ENCODE data around the gene CHKA. TPM values are rescaled to one million over a fixed set of nuclear protein-coding genes. Genes with fewer than 3 reads are reported as not detected.
A peak's percentile ranks its signal among the peaks of the same experiment; 100 is the strongest.

CHKA gene
- total and polyA plus RNA-seq, 2 experiments from 2014 or later, result 3.6 to 4.2 TPM

- TF ChIP-seq EZH2 (IDR thresholded peaks at IDR 0.05; ENCODE audit: insufficient read depth, poor library complexity, severe bottlenecking), result no peak
- TF ChIP-seq EZH2phosphoT487 (IDR thresholded peaks at IDR 0.05; ENCODE audit: insufficient read depth, low read depth), result no peak
- in situ Hi-C loops (cut with MboI), result no loop called here
- H3K36me3 ChIP-seq (ENCODE audit: low read depth), result no peaks in the 10 kb centered on the region
- peak within 1 kb of the TSS; percentile 80 for H3K4me3 ChIP-seq
- no peaks in the 10 kb centered on the region for H3K9me3 ChIP-seq (ENCODE audit: low read depth)
- H3F3A ChIP-seq (ENCODE audit: insufficient read depth), result peaks cover 19% of the 10 kb centered on the region
- H3K4me1 ChIP-seq (ENCODE audit: insufficient read depth), result peaks cover 48% of the 10 kb centered on the region
- peak within 1 kb of the TSS; percentile 93 for H3K4me2 ChIP-seq (ENCODE audit: unreplicated experiment)
- no peaks in the 10 kb centered on the region for H4K20me1 ChIP-seq (ENCODE audit: insufficient read depth)
- H3K9ac ChIP-seq, result peak within 1 kb of the TSS; percentile 96
- no peaks in the 10 kb centered on the region for H3K27me3 ChIP-seq (replicated peaks; ENCODE audit: insufficient read depth)
- H3K79me2 ChIP-seq (ENCODE audit: insufficient read depth), result peaks cover 28% of the 10 kb centered on the region
- WGBS, 2 experiments (ENCODE audit: low coverage in 1 of 2, low lambda C conversion rate in 2 of 2, missing lambda C conversion rate in 2 of 2), result 1 to 2% methylated on average over 29 to 30 of the region's 33 CpGs
- peak within 1 kb of the TSS; percentile 99 for H3K27ac ChIP-seq
- peak; percentile 95 for DNase-seq
- H2AFZ ChIP-seq, result no peak within 1 kb of the TSS; the same call in 1 of the 2 replicates
- no peaks in the 10 kb centered on the region for H3K9me2 ChIP-seq (ENCODE audit: insufficient read depth)
These were observed 110.8 kb downstream of the CHKA start, which contains the start of gene ALDH3B1 for GRCh38 chr11:68010090-68011041. Gene ALDH3B1 (plus strand): TSS chr11:68010327. CDS start chr11:68015298, 4,971 bp downstream.

DNA sequence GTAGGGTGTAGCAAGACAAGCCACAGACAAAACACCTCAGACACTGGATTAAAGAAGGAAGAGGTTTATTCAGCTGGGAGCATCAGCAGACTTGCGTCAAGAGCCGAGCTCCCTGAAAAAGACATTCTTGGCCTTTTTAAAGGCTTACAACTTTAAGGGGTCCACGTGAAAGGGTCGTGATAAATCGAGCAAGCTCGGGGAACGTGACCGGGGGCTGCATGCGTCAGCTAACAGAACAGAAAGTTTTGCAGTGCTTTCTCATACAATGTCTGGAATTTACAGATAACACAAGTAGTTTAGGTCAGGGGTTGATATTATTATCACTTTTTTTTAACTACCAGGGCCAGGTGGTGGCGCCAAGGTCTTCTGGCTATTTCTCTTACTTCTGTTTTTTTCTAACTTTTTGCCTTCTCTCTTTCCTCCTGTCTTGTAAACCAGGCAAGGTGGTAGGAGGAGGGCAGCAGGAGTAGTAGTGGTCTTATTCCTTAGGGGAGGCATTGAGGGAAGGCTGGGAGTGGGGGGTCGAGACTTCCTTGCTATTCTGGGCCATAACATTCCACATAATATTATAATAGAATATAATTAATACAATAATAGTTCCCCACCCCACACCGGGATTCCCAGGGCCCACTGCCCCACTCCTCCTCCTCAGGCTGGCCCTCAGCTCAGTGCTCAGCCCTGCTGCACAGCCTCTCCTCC is 111.6 kb downstream of the CHKA start:
- Histone ChIP-seq H3F3A (ENCODE audit: insufficient read depth) (peaks cover 19% of the 10 kb centered on the region), H4K20me1 (ENCODE audit: insufficient read depth) (no peaks in the 10 kb centered on the region), H3K9ac (peak overlapping the region; percentile 96), H3K79me2 (ENCODE audit: insufficient read depth) (peaks cover 28% of the 10 kb centered on the region), H3K4me2 (ENCODE audit: unreplicated experiment) (peak overlapping the region; percentile 93), H3K36me3 (ENCODE audit: low read depth) (no peaks in the 10 kb centered on the region), H3K9me3 (ENCODE audit: low read depth) (no peaks in the 10 kb centered on the region), H3K27ac (peak overlapping the region; percentile 99), H2AFZ (no peak overlapping the region), H3K27me3 (replicated peaks; ENCODE audit: insufficient read depth) (no peaks in the 10 kb centered on the region), H3K4me1 (ENCODE audit: insufficient read depth) (peaks cover 44% of the 10 kb centered on the region), H3K4me3 (peak overlapping the region; percentile 80), H3K9me2 (ENCODE audit: insufficient read depth) (no peaks in the 10 kb centered on the region)
- WGBS, 2 experiments (ENCODE audit: low coverage in 1 of 2, low lambda C conversion rate in 2 of 2, missing lambda C conversion rate in 2 of 2), result 60 to 62% methylated on average over 12 of the region's 12 CpGs
- in situ Hi-C loops (cut with MboI), result no loop called here
- peak; percentile 56 for DNase-seq
- TF ChIP-seq EZH2phosphoT487 (IDR thresholded peaks at IDR 0.05; ENCODE audit: insufficient read depth, low read depth), result no peak
- no peak for TF ChIP-seq EZH2 (IDR thresholded peaks at IDR 0.05; ENCODE audit: insufficient read depth, poor library complexity, severe bottlenecking)

- H3K4me2 ChIP-seq (ENCODE audit: unreplicated experiment), result no peak overlapping the region
- WGBS, 2 experiments (ENCODE audit: low coverage in 1 of 2, low lambda C conversion rate in 2 of 2, missing lambda C conversion rate in 2 of 2), result 84 to 88% methylated on average over 24 to 27 of the region's 27 CpGs
- no peaks in the 10 kb centered on the region for H3K36me3 ChIP-seq (ENCODE audit: low read depth)
- TF ChIP-seq EZH2phosphoT487 (IDR thresholded peaks at IDR 0.05; ENCODE audit: insufficient read depth, low read depth), result no peak
- no peak for TF ChIP-seq EZH2 (IDR thresholded peaks at IDR 0.05; ENCODE audit: insufficient read depth, poor library complexity, severe bottlenecking)
- no peak for DNase-seq
- H3K9me3 ChIP-seq (ENCODE audit: low read depth), result no peaks in the 10 kb centered on the region
- H3K27me3 ChIP-seq (replicated peaks; ENCODE audit: insufficient read depth), result no peaks in the 10 kb centered on the region
- H3K9ac ChIP-seq, result no peak overlapping the region
- H3K27ac ChIP-seq, result peak overlapping the region; percentile 99; the same call in 1 of the 2 replicates
- no peak overlapping the region for H2AFZ ChIP-seq
- no peaks in the 10 kb centered on the region for H3K9me2 ChIP-seq (ENCODE audit: insufficient read depth)
- H3K4me3 ChIP-seq, result no peak overlapping the region
- in situ Hi-C loops (cut with MboI), result no loop called here
- peaks cover 23% of the 10 kb centered on the region for H3K79me2 ChIP-seq (ENCODE audit: insufficient read depth)
- peaks cover 36% of the 10 kb centered on the region for H3K4me1 ChIP-seq (ENCODE audit: insufficient read depth)
- no peaks in the 10 kb centered on the region for H4K20me1 ChIP-seq (ENCODE audit: insufficient read depth)
- peaks cover 19% of the 10 kb centered on the region for H3F3A ChIP-seq (ENCODE audit: insufficient read depth)
These were observed 112.5 kb downstream of the CHKA start for GRCh38 chr11:68008381-68009337.
